Measurements from ENCODE around the gene STARD7.
A peak's percentile ranks its signal among the peaks of the same experiment; 100 is the strongest.
"Not testable (repeated sequence)": the region's sequence is repeated elsewhere in the genome, so short reads cannot be mapped to it uniquely, and the experiment has no call there.

STARD7 gene

DNA sequence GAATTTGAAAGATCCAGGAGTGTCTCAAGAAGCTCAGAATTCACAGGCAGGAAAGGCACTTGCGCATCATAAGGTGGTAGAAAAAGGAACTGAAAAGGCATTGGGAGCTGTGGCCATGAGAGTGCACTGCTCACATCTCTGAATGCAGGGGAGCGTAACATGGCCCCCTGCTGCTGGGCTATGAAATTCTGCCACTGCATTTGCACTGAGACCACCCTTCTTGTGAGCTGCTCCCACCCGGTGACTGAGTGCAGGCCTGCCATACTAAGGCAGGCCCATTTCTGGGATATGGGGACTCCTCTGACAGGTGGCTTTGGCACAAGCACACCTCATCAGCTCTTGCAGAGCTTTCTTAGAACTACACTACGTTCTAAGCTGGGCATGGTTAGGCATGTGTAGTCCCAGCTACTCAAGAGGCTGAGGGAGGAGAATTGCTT, 25.3 kb upstream of the STARD7 start:
- no peak for DNase-seq

DNA sequence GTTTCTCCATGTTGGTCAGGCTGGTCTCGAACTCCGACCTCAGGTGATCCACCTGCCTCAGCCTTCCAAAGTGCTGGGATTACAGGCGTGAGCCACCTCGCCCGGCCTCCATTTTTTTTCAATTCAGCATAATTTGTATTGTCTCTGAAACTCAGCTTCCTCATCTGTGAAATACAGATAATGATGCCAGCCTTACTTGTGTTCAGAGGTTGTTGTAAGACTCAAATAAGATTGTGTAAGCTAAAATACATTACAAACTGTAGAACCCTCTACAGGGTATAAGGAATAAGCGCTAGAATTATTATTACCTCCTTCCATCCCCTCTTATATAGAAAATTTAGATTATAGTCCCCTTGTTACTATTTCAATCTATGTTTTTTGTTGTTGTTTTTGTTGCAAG, 24.8 kb upstream of the STARD7 start:
- no peak for DNase-seq

DNA sequence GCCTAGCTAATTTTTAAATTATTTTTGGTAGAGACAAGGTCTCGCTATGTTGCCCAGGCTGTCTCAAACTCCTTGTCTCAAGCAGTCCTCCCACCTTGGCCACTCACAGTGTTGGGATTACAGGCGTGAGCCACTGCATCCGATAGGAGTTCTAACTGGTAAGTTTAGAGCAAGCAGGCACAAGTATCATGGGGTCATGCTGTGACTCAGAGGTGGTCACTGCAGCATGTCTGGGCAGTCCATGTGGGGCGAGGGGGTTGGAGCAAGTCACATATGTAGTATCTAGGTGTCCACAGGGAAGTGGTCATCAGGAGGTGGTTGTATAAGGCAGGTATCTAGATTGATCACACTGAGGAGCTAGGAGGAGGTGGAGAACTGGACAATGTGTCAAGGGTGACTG, 22.7 kb upstream of the STARD7 start:
- no peak for DNase-seq

DNA sequence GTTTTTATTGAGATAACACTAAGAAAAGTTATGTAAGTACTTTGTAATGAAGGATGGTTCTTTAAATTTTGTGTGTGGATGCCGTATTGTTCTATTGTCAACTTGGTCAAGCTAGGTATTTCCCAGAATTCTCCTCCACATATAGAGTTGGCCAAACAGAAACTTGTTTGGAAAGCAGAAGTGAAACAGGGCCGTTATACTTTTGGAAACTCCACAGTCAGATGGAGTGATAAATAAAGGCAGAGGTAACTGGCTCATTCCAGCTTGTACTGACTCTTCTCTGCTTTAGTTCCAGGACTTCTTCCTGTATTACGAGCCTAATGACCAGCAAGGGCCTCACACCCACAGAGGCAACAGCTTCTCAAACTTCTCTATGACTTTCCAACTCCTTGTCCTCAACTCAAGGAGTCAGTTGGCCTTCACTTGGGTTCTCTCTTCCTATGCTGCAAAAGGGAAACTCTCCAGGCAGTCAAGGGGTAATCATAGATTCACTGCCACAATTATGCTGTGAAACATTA, 16.4 kb upstream of the STARD7 start:
- no peak for DNase-seq

DNA sequence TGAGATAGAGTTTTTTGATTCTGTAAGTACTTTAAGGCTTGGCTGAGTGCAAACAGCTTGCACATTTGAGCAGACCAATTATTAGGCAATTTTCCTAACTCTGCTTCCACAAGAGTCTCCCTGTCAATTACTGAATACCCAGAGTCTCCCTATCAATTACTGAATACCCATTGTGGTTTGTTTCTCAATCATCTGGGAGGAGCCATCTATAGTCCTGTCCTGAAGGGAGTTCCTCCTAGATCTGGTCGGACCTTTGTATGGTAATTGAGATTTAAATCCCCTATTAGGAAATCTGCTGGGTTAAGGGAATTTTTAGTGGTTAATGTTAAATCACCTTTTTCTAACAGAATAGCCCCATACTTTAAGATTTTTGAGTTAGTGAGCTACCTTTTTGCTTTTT, 12.5 kb upstream of the STARD7 start:
- not testable (repeated sequence) for DNase-seq

DNA sequence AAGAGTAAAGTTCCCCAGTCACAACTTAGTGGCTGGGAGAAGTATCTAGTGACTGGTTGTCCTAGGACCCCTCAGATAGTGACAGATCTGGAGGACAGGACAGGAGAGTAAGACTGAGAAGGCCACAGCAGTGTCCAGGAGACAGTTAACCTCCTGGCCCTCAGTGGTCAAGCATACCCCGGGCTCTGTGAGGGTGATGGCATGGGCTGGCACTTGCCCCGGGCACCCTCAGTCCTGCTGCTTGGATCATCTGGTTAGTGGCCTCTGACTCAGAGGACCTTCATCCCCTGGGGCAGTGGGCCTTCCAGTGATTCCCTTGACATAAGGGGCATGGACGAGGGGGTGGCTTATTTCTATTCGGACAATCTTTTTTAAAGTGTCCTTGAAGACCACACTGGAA, 11.3 kb upstream of the STARD7 start:
- not testable (repeated sequence) for DNase-seq

DNA sequence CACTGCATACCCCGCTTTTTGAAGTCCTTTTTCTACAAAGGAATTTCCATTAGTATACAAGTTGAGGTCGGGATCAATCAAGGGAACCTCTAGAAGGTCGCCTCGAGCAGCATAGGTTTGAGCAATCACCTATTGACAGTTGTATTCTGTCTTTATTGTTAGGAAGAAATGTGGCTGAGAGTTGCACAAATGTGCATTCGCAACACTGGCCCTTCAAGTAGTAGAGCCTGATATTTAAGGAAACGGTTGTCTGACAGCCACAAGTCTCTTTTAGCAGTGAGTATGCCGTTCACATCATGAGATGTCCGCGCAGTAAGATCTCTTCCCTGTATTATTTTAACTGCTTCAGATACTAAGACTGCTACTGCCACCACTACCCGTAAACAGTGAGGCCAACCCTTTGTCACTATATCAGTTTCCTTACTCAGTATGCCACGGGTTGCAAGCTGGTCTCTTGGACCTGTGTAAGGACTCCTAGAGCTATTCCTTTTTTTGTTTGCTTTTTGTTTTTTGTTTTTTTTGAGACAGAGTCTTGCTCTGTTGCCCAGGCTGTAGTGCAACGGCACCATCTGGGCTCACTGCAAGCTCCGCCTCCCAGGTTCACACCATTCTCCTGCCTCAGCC, 10.0 kb upstream of the STARD7 start:
- no peak for DNase-seq

DNA sequence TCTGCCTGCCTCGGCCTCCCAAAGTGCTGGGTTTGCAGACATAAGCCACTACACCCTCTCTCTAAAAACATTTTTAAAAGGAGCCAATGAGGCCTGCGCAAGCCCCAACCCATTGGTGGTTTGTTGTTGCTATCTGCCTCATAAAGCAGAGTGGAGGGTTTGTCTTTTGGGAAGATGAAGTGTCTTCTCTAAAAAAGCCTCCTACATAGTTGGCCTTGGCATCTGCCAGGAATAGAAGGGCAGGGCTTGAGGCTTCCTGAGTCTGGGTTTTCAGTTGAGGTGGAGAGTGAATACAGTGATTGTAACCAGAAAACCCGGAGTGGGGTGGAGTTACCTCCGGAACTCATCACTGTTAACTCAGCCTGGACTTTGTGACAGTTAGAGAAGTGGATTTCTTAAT, 5.9 kb upstream of the STARD7 start:
- no peak for DNase-seq

DNA sequence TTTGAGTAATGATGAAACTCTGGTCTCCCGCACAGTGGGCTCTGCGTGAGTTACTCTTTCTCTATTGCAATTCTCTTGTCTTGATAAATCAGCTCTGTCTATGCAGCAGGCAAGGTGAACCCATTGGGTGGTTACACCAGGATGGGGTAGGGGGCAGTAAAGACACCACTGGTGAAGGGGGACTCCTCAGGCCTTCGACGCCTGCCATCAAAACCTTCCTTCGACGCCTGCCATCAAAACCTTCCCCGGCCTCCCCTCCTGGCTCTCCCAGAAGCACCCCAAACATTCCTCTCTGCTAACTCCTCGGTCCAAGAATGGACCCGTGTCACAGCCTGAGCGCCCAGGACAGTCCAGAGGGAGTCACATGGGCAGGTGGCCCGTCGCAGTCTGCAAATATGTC, 4.8 kb upstream of the STARD7 start:
- no peak for DNase-seq

DNA sequence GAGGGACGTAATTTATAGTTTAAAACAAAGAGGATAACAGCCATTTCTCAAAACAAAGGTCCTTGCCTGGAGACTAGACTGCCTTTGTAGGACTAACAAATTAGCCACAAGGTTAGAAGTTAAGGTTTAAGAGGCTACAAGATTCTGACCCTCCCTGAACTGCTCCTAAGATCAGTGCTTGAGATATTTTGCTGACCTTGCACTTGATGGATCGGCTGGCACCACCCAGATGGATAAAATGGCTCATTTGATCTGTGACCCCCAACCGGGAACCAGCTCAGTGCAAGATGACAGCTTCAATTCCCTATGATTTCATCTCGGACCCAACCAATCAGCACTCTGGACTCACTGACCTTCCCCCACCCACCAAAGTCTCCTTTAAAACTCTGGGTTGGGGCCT, 3.7 kb upstream of the STARD7 start:
- DNase-seq = no peak

DNA sequence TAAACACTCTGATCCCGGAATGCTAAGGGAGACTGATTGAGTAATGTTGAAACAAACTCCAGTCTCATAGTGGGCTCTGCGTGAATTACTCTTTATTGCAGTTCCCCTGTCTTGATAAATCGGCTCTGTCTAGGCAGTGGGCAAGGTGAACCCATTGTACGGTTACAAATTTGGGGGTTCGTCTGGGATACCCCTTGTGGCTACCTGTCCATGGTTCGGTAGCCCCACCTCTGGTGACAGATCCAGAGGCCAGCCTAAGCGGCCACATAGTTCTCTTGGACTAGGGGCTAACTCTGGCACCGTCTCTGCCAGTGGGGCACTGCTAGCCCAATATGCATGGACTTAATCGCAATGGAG, 1.1 kb upstream of the STARD7 start:
- DNase-seq = no peak

DNA sequence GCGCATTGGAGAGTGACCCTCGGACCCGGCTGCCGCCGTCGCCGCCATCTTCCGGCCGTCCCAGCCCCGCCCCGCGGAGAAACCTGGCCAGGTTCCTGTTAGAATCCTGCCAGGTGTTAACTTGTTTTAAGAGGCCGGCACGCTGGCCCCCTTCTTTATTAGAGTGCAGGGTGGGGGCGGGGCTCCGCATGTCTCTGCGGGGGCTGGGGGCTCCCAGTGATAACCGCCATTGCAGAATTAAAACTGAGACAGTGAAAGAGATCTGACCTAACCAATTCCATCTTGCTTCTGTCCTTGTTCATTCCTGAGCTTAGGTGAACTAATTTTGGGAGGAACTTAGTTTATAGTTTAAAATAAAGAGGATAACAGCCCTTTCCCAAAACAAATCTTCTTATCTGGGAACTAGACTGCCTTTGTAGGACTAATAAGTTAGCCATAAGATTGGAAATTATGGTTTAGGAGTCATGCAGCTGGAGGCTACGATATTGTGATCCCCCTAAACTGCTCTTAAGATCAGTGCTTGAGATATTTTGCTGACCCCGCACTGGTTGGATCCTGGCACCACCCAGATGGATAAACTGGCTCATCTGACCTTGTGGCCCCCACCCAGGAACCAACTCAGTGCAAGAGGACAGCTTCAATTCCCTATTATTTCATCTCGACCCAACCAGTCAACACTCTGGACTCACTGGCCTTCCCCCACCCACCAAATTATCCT, 543 bp upstream of the STARD7 start:
- no peak for DNase-seq

DNA sequence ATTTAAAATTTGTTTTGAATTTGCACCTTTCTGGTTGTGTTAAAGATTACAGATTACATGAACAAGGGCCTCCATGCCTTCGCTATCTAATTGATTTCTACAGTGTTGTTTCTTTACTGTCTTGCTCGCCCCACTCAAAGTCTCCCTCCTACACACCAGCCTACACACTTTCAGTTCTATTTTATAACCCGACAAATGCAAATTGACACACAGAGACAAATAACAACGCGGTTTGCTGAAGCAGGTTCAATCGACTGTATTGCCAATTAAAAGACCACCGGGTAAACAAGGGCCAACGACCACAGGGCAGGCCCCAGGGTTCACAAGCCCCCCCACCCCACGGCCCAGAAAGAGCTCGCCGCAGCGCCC, 869 bp downstream of the STARD7 start:
- no peak for DNase-seq

DNA sequence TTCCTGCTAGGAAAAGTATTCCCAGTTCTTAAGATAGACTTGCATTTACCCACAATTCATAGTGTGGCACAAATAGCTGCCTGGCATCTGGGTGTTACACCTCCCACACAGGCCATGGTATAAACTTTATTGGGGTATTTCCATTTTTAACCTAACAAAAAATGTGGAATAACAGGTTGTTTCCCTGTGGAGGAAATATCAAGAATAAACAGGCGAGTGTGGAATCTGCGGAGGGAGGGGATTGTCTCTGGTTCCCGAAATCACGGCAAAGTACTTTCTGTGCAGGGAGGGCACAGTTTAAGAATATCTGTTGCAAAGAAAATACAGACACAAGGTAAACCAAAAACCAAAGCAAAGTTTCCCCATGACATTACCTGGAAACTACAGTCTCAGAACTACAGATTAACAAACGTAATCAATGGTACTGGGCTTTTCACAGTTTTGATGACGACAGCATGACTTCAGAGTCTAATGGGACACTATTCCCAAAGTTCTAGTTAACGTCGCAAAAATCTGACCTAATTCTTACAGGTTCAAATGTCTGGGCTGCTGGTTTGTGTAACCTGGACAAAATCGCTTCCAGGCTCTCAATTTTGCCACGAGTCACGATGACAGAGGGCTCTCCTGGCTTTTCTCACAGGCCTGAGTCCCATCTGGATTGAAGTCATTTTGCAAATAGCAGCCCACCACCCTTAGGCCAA, 1.4 kb downstream of the STARD7 start:
- DNase-seq = peak in 1 of 2 experiments; percentile 33

DNA sequence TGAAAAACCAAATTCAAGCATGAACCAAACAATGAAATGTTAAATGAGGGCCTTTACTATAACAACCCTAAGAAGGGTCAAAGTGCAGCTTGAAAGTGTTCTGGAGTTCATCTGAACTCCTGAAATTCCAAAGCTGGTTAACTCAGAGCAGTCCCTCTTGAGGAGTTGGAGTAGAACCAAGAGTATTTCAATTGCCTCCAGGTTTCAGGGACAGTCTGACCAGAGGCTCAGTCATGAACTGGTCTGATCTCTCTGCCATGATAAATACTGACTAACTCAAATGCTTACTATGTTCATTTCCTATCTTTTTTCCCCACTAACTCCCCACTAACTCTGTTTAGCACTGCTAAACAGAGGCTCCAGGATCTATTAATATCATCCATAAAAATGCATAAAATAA, 2.7 kb downstream of the STARD7 start:
- no peak for DNase-seq

DNA sequence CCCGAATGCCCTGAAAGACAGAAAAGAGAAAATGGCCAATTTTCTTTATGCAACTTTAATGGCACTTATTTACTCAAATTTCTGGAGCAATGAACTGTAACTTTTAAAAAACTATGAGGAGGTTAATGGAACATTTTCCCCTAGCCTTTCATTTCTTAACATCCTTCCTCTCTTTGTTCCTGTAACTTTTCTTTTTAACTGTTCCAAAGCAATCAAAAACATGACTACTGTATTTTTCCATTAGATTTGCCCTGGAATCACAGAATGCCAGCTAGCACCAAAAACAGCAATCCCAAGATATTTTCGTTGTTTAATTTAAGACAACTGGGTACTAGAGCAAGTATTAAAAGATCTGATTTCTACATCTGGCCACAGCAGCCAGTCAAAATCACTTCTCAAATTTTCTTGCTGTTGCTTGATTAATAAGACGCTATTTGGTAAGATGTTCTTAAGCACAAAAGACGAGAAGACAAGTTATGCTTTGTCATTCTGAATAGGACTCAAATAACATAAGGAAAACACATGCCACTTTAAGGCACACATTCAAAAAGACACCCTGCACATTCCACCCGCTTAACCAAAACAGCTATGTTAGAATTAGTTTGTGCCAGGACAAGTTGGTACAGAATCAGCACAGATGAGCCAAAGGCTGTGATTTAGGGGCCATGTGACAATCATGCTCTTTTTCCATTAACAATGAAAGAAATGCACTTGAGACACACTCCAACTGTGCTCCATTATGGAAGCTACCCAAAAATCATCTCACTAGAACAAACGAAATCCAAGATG, 3.6 kb downstream of the STARD7 start:
- no peak for DNase-seq

DNA sequence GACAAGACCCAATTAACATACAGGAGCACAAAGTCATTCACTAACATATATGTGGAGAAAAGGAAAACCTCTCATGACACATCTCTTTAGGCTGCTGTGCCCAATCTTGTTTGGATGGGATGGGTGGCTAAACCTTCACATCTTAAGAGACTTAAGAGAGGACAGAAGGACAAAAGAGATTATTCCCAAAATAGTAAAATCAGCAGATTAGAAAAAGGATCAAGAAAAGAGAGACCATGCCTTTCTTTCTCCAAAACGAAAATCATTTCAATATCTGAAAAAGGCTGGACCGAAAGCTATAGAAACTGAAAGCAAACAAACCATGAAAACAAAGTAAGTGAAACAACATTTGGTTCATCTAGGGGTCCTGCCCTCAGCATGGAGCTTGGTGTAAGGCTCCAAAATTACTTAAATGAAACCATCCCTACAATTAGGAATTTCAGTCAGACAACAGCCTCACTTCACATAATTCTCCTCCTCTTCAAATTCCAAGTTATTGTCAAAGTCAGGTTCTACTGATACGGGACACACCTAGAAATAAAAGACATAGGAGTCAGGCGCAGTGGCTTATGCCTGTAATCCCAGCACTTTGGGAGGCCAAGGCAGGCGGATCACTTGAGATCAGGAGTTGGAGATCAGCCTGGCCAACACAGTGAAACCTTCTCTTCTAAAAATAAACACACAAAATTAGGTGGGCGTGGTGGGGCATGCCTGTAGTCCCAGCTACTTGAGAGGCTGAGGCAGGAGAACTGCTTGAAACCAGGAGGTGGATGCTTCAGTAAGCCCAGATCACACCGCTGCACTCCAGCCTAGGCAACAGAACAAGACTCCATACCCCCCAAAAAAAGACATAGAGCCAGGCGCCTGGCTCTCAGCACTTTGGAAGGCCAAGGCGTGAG, 5.2 kb downstream of the STARD7 start:
- peak in 1 of 2 experiments; percentile 9 for DNase-seq

DNA sequence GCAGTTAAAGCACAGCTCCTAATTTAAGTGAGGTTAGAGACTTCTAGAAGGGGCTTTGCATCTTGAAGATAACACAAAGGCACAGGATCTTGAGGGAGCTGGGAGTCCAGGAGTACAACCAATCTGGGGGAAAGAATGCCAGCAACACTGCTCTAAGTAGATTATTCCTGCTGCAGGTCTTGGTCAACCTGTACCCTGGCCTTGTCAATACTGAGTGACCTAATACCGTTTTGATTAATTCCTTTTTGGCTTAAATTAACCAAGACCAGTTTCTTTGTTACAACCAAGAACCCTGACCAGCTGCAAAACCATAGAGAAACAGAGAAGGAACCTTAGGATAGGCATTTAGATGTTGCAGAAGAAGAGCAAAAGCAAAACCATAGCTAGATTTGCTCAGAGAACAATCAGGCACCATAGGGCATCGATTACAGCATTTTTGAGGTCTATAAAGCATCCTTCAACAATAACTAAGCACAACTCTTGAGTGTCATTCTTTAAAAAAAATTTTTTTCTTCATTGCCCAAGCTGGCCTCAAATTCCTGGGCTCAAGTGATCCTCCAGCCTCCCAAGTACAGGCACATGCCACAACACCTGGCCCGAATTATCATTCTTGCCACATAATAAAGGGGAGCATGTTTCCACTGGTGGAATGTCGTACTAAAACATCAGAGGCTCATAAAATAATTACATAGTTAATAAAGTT, 6.3 kb downstream of the STARD7 start:
- no peak for DNase-seq

DNA sequence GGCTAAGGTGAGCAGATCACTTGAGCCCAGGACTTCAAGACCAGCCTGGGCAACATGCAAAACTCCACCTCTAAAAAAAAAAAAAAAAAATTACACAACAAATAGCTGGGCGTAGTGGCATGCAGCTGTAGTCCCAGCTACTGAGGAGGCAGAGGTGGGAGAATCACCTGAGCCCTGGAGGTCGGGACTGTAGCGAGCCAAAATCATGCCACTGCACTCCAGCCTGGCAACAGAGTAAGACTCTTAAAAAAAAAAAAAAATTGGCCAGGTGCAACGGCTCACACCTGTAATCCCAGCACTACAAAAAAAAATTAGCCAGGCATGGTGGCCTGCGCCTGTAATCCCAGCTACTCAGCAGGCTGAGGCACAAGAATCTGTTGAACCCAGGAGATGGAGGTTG, 7.3 kb downstream of the STARD7 start:
- no peak for DNase-seq

DNA sequence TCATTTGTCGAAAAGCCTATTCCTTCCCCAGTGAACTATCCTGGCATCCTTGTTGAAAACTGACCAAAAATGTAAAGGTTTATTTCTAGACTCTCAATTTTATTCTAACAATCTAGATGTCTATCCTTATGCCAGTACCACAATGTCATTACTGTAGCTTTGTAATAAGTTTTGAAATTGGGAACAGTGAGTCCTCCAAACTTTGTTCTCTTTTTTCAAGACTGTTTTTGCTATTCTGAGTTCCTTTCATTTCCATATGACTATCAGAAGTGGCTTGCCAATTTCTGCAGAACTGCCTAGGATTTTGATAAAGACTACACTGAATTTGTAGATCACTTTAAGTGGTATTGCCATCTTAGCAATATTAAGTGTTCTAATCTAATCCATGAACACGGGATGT, 9.7 kb downstream of the STARD7 start:
- no peak for DNase-seq

DNA sequence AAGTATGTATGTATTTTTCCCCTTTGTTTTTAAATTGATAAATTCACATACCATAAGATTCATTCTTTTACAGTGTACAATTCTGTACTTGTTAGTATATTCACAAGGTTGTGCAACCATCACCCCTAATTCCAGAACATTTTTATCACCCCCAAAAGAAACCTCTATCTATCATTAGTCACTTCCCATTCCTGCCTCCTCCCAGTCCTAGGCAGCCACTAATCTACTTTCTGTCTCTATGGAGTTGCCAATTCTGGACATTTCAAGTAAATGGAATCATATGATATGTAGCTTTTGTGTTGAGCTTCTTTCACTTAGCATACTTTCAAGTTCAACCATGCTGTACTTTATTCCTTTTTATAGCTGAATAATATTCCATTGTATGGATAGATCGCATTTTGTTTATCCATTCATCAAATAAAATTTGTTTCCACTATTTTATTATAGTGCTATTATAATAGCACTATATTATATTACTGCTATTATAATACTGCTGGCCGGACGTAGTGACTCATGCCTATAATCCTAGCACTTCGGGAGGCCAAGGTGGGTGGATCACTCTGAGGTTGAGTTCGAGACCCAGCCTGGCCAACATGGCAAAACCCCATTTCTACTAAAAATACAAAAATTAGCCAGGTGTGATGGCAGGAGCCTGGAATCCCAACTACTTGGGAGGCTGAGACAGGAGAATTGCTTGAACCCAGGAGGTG, 10.9 kb downstream of the STARD7 start:
- DNase-seq = no peak
